Panc1 (cell line): ENCODE measurements around the gene PLEKHG1.

Experiments
- POLR2AphosphoS5 ChIP-seq: IDR thresholded peaks from 2 replicates; pipeline ENCODE4 v1.6.1; 2012; ENCODE audit warnings: mild to moderate bottlenecking, low read depth, low read length, moderate library complexity
- SIN3A ChIP-seq: IDR thresholded peaks from 2 replicates; pipeline ENCODE4 v1.6.1; 2012; ENCODE audit warnings: low read depth, mild to moderate bottlenecking, low read length, moderate library complexity, borderline replicate concordance; ENCODE audit not compliant: insufficient read depth
- TCF7L2 ChIP-seq: IDR thresholded peaks from 2 replicates; pipeline ENCODE4 v1.6.1; 2011; ENCODE audit warnings: mild to moderate bottlenecking, low read depth, low read length, inconsistent platforms
- TF ChIP-seq, protein P1 (sequence below): fragments of 450-650 bp; IDR thresholded peaks from 2 replicates; pipeline ENCODE4 v1.5.1; 2017; ENCODE audit warnings: mild to moderate bottlenecking
- TF ChIP-seq, protein P2 (sequence below), 2 experiments: IDR thresholded peaks; 2 replicates each; pipeline ENCODE4 v1.6.1; 2011 to 2012; ENCODE audit warnings: low read depth in 2 of 2, control low read depth in 1 of 2, low read length in 1 of 2, mild to moderate bottlenecking in 1 of 2, moderate library complexity in 1 of 2; ENCODE audit not compliant: insufficient read depth in 1 of 2

DNA sequence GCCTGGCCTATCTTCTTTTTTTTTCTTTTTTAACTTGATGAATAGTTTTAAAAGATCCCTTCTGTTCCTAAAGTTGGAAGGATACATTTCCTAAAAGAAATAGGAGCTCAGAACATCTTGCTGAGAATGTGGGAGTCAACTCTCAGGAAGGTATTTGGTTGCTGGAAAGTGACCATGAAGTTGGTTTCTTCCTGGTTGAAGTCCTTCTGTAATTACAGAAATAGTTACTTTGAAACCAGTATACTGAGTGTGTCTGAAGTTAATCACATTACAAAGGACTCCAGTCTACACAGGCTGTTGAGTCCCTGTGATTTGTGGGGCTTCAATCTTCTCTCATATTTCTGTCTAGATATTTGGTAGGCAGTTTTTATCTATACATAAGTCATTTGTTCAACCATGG, 9.8 kb upstream of the PLEKHG1 start:
- TF ChIP-seq SIN3A (no peak), POLR2AphosphoS5 (no peak), TCF7L2 (no peak)
- TF ChIP-seq, protein P1, sequence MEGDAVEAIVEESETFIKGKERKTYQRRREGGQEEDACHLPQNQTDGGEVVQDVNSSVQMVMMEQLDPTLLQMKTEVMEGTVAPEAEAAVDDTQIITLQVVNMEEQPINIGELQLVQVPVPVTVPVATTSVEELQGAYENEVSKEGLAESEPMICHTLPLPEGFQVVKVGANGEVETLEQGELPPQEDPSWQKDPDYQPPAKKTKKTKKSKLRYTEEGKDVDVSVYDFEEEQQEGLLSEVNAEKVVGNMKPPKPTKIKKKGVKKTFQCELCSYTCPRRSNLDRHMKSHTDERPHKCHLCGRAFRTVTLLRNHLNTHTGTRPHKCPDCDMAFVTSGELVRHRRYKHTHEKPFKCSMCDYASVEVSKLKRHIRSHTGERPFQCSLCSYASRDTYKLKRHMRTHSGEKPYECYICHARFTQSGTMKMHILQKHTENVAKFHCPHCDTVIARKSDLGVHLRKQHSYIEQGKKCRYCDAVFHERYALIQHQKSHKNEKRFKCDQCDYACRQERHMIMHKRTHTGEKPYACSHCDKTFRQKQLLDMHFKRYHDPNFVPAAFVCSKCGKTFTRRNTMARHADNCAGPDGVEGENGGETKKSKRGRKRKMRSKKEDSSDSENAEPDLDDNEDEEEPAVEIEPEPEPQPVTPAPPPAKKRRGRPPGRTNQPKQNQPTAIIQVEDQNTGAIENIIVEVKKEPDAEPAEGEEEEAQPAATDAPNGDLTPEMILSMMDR, result no peak
- TF ChIP-seq, protein P2, sequence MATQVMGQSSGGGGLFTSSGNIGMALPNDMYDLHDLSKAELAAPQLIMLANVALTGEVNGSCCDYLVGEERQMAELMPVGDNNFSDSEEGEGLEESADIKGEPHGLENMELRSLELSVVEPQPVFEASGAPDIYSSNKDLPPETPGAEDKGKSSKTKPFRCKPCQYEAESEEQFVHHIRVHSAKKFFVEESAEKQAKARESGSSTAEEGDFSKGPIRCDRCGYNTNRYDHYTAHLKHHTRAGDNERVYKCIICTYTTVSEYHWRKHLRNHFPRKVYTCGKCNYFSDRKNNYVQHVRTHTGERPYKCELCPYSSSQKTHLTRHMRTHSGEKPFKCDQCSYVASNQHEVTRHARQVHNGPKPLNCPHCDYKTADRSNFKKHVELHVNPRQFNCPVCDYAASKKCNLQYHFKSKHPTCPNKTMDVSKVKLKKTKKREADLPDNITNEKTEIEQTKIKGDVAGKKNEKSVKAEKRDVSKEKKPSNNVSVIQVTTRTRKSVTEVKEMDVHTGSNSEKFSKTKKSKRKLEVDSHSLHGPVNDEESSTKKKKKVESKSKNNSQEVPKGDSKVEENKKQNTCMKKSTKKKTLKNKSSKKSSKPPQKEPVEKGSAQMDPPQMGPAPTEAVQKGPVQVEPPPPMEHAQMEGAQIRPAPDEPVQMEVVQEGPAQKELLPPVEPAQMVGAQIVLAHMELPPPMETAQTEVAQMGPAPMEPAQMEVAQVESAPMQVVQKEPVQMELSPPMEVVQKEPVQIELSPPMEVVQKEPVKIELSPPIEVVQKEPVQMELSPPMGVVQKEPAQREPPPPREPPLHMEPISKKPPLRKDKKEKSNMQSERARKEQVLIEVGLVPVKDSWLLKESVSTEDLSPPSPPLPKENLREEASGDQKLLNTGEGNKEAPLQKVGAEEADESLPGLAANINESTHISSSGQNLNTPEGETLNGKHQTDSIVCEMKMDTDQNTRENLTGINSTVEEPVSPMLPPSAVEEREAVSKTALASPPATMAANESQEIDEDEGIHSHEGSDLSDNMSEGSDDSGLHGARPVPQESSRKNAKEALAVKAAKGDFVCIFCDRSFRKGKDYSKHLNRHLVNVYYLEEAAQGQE (IDR thresholded peaks at IDR 0.05; ENCODE audit: insufficient read depth in 1 of 2, low read depth in 2 of 2, low read length in 1 of 2), result no peak
